Esophagus squamous epithelium (tissue), 5 donors: Measurements from ENCODE around the gene PLCB3. TPM values are rescaled to one million over a fixed set of nuclear protein-coding genes. Genes with fewer than 3 reads are reported as not detected.

Source experiments
- DNase-seq: peaks from one replicate; lab custom pipeline; 2025; lab: John Stamatoyannopoulos, UW
- H3K27ac ChIP-seq, 4 donors: fragments of 200-600 bp; sonication (generic); one replicate each; pipeline ENCODE4 v1.5.1; 2016 to 2019; ENCODE audit warnings: mild to moderate bottlenecking in 1 of 4
- H3K27me3 ChIP-seq, 4 donors: fragments of 200-600 bp; sonication (generic); 1 replicate in 3 of 4; 2 replicates in 1 of 4; pipeline versions ENCODE4 v1.5.1 to v1.6.0; 2017 to 2021; ENCODE audit warnings: antibody characterized with exemption in 1 of 4
- H3K36me3 ChIP-seq, 3 donors: fragments of 200-600 bp; sonication (generic); one replicate each; pipeline ENCODE4 v1.5.1; 2016 to 2019
- H3K4me1 ChIP-seq, 3 donors: fragments of 200-600 bp; sonication (generic); one replicate each; pipeline ENCODE4 v1.5.1; 2017 to 2019
- H3K4me3 ChIP-seq, 4 donors: fragments of 200-600 bp; sonication (generic); 1 replicate in 3 of 4; 2 replicates in 1 of 4; pipeline ENCODE4 v1.5.1; 2016 to 2019; ENCODE audit warnings: mild to moderate bottlenecking in 2 of 4, moderate library complexity in 1 of 4
- H3K9me3 ChIP-seq, 3 donors: fragments of 200-600 bp; sonication (generic); one replicate each; pipeline ENCODE4 v1.5.1; 2016 to 2019
- POLR2A ChIP-seq, 4 donors: fragments of 450-650 bp; IDR thresholded peaks; one replicate each; pipeline ENCODE4 v1.6.1; 2017; ENCODE audit warnings: antibody characterized with exemption in 4 of 4, mild to moderate bottlenecking in 4 of 4, moderate library complexity in 3 of 4
- WGBS, 2 donors: methylation state at CpG; one replicate each; pipeline ENCODE4 v1.1.5; 2018; 5-methylcytosine and 5-hydroxymethylcytosine counted together
- intact Hi-C: fragments of 100-400 bp; cut with DNase I; formaldehyde crosslinking; loops from one replicate; pipeline ENCODE4 v1.15.0; 2022
- total RNA-seq, 4 donors: library from RNA; depleted of rRNA; stranded (reverse); fragments of >200 nt; gene quantifications; one replicate each; pipeline ENCODE4 v1.1.0, GENCODE V29; 2016
- TF ChIP-seq, protein P1 (sequence below), 6 experiments: fragments of 450-650 bp in 4 of 6; fragments of 200-600 bp in 2 of 6; sonication (generic) in 2 of 6; IDR thresholded peaks; one replicate each; pipeline ENCODE4 v1.5.1; 2016 to 2019; ENCODE audit warnings: antibody characterized with exemption in 6 of 6, mild to moderate bottlenecking in 4 of 6, moderate library complexity in 4 of 6
- donor health status: DM: yes; HTN: yes; CAD: no.

The PLCB3 gene
- total RNA-seq, 4 donors from 2014 or later: 29.8 to 54.5 (median 42.4) TPM

- Histone ChIP-seq H3K36me3 (peaks cover 0 to 7% (median 0%) of the 10 kb centered on the region in 3 donors), H3K9me3 (no peaks in the 10 kb centered on the region), H3K4me3 (peak overlapping the region; percentile 23 to 67 (median 37)), H3K27me3 (peaks cover 8 to 78% (median 17%) of the 10 kb centered on the region in 4 donors), H3K27ac (no peak overlapping the region), H3K4me1 (peaks cover 10 to 36% (median 20%) of the 10 kb centered on the region in 3 donors)
- DNase-seq: no peak
- TF ChIP-seq, protein P1, sequence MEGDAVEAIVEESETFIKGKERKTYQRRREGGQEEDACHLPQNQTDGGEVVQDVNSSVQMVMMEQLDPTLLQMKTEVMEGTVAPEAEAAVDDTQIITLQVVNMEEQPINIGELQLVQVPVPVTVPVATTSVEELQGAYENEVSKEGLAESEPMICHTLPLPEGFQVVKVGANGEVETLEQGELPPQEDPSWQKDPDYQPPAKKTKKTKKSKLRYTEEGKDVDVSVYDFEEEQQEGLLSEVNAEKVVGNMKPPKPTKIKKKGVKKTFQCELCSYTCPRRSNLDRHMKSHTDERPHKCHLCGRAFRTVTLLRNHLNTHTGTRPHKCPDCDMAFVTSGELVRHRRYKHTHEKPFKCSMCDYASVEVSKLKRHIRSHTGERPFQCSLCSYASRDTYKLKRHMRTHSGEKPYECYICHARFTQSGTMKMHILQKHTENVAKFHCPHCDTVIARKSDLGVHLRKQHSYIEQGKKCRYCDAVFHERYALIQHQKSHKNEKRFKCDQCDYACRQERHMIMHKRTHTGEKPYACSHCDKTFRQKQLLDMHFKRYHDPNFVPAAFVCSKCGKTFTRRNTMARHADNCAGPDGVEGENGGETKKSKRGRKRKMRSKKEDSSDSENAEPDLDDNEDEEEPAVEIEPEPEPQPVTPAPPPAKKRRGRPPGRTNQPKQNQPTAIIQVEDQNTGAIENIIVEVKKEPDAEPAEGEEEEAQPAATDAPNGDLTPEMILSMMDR (IDR thresholded peaks at IDR 0.05): no peak
- no peak for TF ChIP-seq POLR2A (IDR thresholded peaks at IDR 0.05)
- intact Hi-C loops: no loop called here
- 6 to 12% methylated on average over 17 to 21 of the region's 42 CpGs for WGBS, 2 donors
Measured at GRCh38 chr11:64292460-64293254, 41.3 kb downstream of the PLCB3 start.

- H3K36me3 ChIP-seq: no peaks in the 10 kb centered on the region
- no peak overlapping the region for H3K27ac ChIP-seq
- no peak for DNase-seq
- H3K9me3 ChIP-seq: no peaks in the 10 kb centered on the region
- peaks cover 14 to 99% (median 27%) of the 10 kb centered on the region in 4 donors for H3K27me3 ChIP-seq
- peaks cover 19 to 48% (median 28%) of the 10 kb centered on the region in 3 donors for H3K4me1 ChIP-seq
- WGBS, 2 donors: 36 to 79% methylated on average over 2 of the region's 3 CpGs
- H3K4me3 ChIP-seq: no peak overlapping the region
- no peak for TF ChIP-seq POLR2A (IDR thresholded peaks at IDR 0.05)
- TF ChIP-seq, protein P1 (IDR thresholded peaks at IDR 0.05): no peak
- intact Hi-C loops: no loop called here
Measured at GRCh38 chr11:64294774-64295173, 43.4 kb downstream of the PLCB3 start.

DNA sequence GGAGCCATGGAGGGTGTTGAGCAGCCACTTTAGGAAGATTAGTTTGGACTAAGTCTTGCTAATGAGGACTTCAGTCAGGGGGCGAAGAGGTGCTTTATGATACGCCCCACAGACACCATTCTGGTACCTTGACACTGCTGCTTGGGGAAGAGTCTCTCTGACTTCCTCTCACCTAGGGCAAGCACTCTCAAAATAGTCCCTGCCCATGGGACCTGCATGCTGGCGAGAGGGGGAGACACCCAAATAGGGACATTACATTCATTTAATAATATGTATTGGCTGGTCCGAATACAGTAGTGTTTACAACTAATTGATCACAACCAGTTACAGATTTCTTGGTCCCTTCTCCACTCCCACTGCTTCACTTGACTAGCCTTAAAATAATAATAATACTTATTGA lies 44.4 kb downstream of the PLCB3 start:
- Histone ChIP-seq H3K27ac (no peak overlapping the region), H3K4me3 (no peak overlapping the region), H3K9me3 (no peaks in the 10 kb centered on the region), H3K4me1 (peaks cover 29 to 58% (median 38%) of the 10 kb centered on the region in 3 donors), H3K36me3 (no peaks in the 10 kb centered on the region), H3K27me3 (peaks cover 17 to 100% (median 29%) of the 10 kb centered on the region in 4 donors)
- intact Hi-C loops: no loop called here
- DNase-seq: no peak
- WGBS, 2 donors: 87 to 90% methylated on average over 4 of the region's 4 CpGs
- TF ChIP-seq, protein P1 (IDR thresholded peaks at IDR 0.05): no peak
- no peak for TF ChIP-seq POLR2A (IDR thresholded peaks at IDR 0.05)

- Histone ChIP-seq H3K27me3 (peaks cover 17 to 100% (median 27%) of the 10 kb centered on the region in 4 donors), H3K27ac (no peak overlapping the region), H3K36me3 (no peaks in the 10 kb centered on the region), H3K9me3 (no peaks in the 10 kb centered on the region), H3K4me3 (no peak overlapping the region), H3K4me1 (peaks cover 26 to 58% (median 37%) of the 10 kb centered on the region in 3 donors)
- DNase-seq: no peak
- TF ChIP-seq, protein P1 (IDR thresholded peaks at IDR 0.05): no peak
- TF ChIP-seq POLR2A (IDR thresholded peaks at IDR 0.05): no peak
- intact Hi-C loops: no loop called here
- WGBS, 2 donors: 20% methylated on average over 1 of the region's 1 CpG
Measured at GRCh38 chr11:64296236-64296635, 44.9 kb downstream of the PLCB3 start.
